Brain microvascular endothelial cell (primary cell): ENCODE results near the gene DNAH14.

ENCODE experiments used
- DNase-seq: peaks from one replicate; pipeline ENCODE4 v3.0.0-alpha.2; 2020
- H3K27ac ChIP-seq: fragments of 250-450 bp; sonication (Bioruptor Pico); 2 replicates; pipeline ENCODE4 v1.5.1; 2020; ENCODE audit warnings: mild to moderate bottlenecking, moderate library complexity
- H3K27me3 ChIP-seq: fragments of 250-450 bp; sonication (Bioruptor Pico); replicated peaks from 2 replicates; pipeline ENCODE4 v1.5.1; 2020; ENCODE audit warnings: mild to moderate bottlenecking
- H3K36me3 ChIP-seq: fragments of 250-450 bp; sonication (Bioruptor Pico); replicated peaks from 2 replicates; pipeline ENCODE4 v1.5.1; 2020; ENCODE audit warnings: mild to moderate bottlenecking
- H3K4me3 ChIP-seq: 2 replicates; pipeline ENCODE4 v1.5.1; 2011; ENCODE audit warnings: low read depth, mild to moderate bottlenecking, control low read depth, low read length, moderate library complexity
- CTCF ChIP-seq: IDR thresholded peaks from 2 replicates; pipeline ENCODE4 v1.5.1; 2011; ENCODE audit warnings: low read depth, mild to moderate bottlenecking, moderate library complexity, low read length, control low read depth, inconsistent platforms; ENCODE audit errors: missing control alignments
- in situ Hi-C: cut with HindIII; loops from 2 replicates; pipeline ENCODE4 v1.10.0; 2017; ENCODE audit warnings: low sequenced_read_pairs, low pct_ligation_motif_present

Gene DNAH14

DNA sequence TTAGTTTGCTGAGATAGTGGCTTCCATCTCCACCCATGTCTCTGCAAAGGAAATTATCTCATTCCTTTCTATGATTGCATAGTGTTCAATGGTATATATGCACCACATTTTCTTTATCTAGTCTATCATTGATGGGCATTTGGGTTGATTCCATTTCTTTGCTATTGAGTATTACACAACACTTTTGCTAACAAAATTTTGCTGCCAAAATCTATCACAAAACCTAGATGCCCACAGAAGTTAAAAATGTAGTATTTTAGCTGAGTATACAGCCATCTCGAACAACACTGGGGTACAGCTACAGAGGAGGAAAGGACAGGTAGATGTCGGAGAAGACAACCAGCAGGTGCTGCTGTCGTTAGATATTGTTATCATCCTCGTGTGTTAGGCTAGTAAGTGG, 430.6 kb downstream of the DNAH14 start:
- Histone ChIP-seq H3K4me3 (no peak overlapping the region), H3K27me3 (no peaks in the 10 kb centered on the region), H3K27ac (no peak overlapping the region), H3K36me3 (no peaks in the 10 kb centered on the region)
- in situ Hi-C loops, result no loop called here
- no peak for DNase-seq
- no peak for TF ChIP-seq CTCF

DNA sequence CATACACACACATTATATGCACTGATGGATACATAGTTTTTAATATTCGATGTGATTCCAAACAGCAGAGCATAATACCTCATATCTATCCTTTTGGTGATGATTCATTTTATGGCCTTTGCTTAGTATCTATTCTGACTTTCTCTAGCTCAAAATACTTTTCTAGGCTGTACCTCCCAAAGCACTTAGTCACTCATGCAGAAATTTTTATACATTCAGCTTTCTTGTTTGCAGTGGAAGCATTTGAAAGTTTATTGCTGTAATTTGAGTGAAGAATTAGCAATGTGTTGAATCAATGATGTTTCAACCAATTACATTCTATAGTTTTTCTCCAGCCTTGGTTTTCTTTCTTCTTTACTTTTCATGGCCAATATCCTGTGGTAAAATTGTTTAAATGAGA, 431.7 kb downstream of the DNAH14 start:
- no peak for TF ChIP-seq CTCF
- Histone ChIP-seq H3K27ac (no peak overlapping the region), H3K36me3 (no peaks in the 10 kb centered on the region), H3K27me3 (no peaks in the 10 kb centered on the region), H3K4me3 (no peak overlapping the region)
- no peak for DNase-seq
- in situ Hi-C loops, result no loop called here

DNA sequence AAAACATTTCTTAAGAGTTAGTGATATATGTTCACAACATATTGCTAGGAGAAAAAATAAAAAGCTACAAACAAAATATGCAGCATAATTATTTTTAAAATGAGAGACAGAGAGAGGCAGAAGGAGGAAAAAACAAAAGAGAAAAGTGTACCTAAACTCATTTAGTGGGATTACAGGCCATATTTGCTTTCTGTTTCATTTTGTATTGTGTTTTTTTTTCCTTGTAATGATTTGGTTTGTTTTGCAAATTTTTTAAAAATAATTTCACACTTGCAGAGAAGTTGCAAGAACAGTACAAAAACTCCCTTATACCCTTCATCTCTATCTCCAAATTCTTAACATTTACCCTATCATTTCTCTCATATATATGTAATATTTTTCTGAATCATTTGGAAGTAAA, 433.3 kb downstream of the DNAH14 start:
- Histone ChIP-seq H3K27me3 (no peaks in the 10 kb centered on the region), H3K4me3 (no peak overlapping the region), H3K27ac (no peak overlapping the region), H3K36me3 (no peaks in the 10 kb centered on the region)
- in situ Hi-C loops, result no loop called here
- no peak for TF ChIP-seq CTCF
- no peak for DNase-seq

GRCh38 chr1:225364439-225364838, 435.0 kb downstream of the DNAH14 start:
- Histone ChIP-seq H3K4me3 (no peak overlapping the region), H3K27ac (no peak overlapping the region), H3K36me3 (no peaks in the 10 kb centered on the region), H3K27me3 (no peaks in the 10 kb centered on the region)
- in situ Hi-C loops, result no loop called here
- DNase-seq, result no peak
- TF ChIP-seq CTCF, result no peak

DNA sequence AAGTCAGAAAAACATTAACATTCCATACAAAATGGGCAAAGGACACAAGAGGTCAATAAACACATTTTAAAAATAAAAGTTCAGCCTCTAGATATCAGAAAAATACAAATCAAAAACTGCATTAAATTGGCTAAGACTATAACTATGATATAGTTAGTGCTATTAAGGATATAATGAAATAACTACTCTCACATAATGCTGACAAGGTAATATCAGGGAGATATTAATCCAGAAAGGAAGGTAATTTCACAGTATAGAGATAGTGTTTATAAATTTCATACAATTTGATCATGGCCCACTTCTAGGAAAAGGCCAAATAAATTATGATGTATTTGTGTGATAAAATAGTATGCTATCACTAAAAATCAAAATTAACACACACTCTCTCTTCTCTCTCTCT, 436.5 kb downstream of the DNAH14 start:
- Histone ChIP-seq H3K27ac (no peak overlapping the region), H3K36me3 (no peaks in the 10 kb centered on the region), H3K4me3 (no peak overlapping the region), H3K27me3 (no peaks in the 10 kb centered on the region)
- TF ChIP-seq CTCF, result no peak
- in situ Hi-C loops, result no loop called here
- DNase-seq, result no peak

GRCh38 chr1:225366552-225366951, 437.1 kb downstream of the DNAH14 start:
- Histone ChIP-seq H3K27me3 (no peaks in the 10 kb centered on the region), H3K4me3 (no peak overlapping the region), H3K36me3 (no peaks in the 10 kb centered on the region), H3K27ac (no peak overlapping the region)
- no peak for TF ChIP-seq CTCF
- in situ Hi-C loops, result no loop called here
- no peak for DNase-seq
